Stimulated activated CD4-positive, alpha-beta T cell treated with anti-CD3 and anti-CD28 coated beads, Interleukin-1b, Interleukin-23, amount 100 ng/mL, for 4 hours (primary cell): ENCODE results near the gene AGPS.
"Not testable (repeated sequence)": the region's sequence is repeated elsewhere in the genome, so short reads cannot be mapped to it uniquely, and the experiment has no call there.

Experiments
- DNase-seq, 2 donors: peaks; one replicate each; pipeline ENCODE4 v3.0.0-alpha.2; 2020; ENCODE audit warnings: low read depth in 2 of 2

The AGPS gene

GRCh38 chr2:177385151-177385550, 7.4 kb upstream of the AGPS start:
- DNase-seq, result no peak

- no peak for DNase-seq
Measured at GRCh38 chr2:177391822-177392372, 676 bp upstream of the AGPS start.

- no peak for DNase-seq
Measured at GRCh38 chr2:177393203-177393755, 706 bp downstream of the AGPS start.

DNA sequence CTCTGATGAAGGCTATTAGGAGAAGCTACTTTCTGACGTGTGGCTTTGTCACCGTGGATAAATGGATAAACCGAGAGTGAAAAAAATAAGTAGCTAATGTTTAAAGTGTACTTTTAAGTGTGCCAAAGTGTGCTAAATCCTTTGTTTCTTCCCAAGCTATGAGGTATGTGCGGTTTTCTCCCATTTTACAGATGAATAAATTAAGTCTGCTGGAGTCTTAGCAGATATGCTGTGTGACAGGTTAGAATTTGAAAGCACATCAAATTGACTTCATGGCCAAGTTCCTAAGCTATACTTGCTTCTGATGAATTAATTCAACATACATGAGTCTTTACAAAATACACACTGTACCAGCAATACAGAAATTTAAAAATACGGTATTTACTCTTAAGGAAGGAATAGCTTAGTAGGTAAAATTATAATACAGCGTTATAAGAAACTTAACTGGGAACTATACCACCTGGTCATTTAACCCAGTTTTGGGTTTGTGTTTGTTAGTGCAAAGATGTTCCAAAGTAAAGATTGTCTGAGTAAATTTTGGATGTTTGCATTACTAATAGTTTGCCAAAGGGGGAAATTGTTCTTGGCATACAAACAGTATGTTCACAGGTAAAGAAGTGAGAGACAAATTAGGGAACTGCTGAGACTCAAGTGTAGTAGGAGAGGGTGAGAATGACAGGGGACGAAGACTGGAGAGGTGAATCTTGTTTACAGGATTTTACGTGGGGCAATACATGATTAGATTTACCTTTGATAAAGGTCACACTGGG, 1.4 kb downstream of the AGPS start:
- no peak for DNase-seq

GRCh38 chr2:177394594-177394973, 2.0 kb downstream of the AGPS start:
- no peak for DNase-seq

- no peak for DNase-seq
Measured at GRCh38 chr2:177395351-177396065, 2.9 kb downstream of the AGPS start.

GRCh38 chr2:177396703-177397460, 4.3 kb downstream of the AGPS start:
- DNase-seq, result no peak

DNA sequence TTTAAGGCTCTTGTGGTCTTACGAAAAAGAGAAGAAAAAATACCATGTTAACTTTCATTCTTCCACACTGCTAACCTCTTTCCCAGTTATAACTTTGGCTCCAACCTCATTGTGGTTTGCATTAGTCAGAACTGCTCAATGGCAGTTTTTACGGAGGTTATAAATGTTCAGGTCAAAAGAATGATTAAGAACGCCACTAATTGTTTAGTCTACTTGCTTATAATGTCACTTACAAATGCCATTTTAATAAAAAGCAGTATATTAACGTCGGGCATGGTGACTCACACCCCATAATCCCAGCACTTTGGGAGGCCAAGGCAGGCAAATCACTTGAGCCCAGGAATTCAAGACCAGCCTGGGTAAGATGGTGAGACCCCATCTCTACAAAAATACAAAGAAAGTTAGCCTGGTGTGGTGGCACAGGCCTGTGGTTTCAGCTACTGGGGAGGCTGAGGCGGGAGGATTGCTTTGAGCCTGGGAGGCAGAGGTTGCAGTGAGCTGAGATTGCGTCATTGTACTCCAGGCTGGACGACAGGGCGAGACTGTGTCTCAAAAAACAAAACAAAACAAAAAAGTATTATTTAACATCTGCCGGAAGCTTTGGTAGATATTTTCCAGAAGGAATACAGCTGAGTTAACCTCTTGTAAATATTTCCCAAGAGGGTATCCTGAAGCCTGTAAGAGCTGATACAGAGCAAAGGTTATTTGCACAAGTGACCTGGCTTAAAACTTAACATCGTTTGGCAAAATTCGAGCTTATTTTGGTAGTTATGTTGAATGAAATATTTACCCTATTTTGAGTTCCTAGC, 5.1 kb downstream of the AGPS start:
- no peak for DNase-seq

DNA sequence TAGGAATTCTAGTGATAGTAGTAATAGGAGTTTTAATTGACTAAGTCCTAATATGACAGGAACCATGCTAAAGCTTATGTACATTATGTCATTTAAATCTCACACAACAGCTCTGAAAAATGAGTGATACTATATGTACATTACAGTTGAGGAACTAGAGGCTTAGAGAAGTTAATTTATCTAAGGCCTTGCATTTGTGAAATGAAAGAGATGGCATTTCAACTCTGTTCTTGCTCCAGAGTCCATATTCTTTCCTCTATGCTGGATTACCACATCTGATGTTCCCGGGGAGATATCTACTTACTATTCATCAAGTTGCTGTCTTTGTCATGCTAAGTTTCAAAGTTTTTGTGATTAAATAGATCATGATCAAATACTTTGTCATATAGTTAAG, 5.7 kb downstream of the AGPS start:
- no peak for DNase-seq

DNA sequence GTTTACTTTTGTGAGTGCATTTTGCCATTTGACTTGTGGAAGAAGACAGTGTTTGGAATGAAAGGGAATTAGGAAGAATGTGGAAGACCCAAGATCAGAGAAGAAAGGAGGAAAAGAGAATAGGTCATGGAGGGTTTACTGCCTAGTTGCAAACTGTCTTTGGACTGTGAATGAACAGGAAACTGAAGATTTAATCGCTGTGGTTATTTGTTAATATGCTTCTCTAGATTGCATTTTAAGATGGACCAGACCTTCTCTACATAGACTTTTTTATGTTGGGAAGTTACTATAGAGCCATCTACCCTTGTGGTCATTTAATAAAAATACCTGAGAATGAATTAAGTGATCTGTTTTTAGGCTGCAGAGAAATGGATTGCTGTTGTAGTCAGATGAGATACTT, 6.2 kb downstream of the AGPS start:
- no peak for DNase-seq

- DNase-seq, result no peak
Measured at GRCh38 chr2:177399376-177399775, 6.8 kb downstream of the AGPS start.

- no peak for DNase-seq
Measured at GRCh38 chr2:177400337-177400923, 7.9 kb downstream of the AGPS start.

DNA sequence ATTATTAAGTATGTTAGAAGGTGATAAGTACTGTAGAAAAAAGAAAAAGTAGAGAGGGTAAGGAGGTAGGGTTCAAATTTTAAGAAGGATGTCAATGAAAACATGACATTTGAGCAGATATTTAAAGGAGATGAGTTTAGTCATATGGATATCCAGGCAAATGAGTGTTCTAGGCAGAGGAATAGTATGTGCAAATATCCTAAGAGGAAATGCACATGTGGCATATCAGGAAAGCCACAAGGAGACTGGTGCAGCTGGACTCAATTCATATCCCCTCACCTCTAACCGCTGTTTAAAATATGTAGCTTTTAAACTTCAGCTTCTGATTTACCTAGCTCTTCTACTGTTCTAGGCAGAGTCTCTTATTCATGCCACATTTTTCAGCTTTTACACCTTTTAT, 9.5 kb downstream of the AGPS start:
- no peak for DNase-seq

- no peak for DNase-seq
Measured at GRCh38 chr2:177403838-177404237, 11.3 kb downstream of the AGPS start.

GRCh38 chr2:177404243-177404642, 11.7 kb downstream of the AGPS start:
- DNase-seq, result no peak

DNA sequence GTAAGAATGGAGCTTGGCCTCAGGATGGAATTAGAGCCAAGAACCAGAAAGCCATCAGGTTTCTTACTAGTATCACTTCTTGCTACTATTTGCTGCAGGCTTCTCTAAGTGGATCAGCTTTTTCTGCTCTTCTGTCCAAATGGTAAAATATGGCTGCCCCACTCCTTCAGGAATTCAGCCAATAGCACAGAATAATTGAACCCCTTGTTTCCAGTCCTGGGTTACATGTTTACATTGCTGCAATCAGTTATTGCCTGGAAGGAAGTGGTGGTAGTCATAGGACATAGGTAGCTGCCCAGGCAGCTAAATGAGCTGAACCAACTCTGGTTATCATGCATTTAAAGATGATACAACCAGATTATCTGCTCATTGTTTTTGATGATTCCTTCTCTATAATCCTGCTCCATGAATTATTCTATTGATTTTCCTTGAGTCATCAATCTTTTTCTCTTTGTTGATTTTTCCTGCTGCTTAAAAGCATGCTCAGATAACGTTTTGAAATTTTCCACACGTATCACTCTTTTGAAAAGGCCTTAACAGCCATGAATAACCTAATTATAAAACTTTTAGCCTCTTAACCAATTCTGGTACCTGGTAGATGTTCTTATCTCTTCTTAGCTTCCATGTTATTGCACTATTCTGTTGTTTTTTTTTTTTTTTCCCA, 12.6 kb downstream of the AGPS start:
- no peak for DNase-seq

DNA sequence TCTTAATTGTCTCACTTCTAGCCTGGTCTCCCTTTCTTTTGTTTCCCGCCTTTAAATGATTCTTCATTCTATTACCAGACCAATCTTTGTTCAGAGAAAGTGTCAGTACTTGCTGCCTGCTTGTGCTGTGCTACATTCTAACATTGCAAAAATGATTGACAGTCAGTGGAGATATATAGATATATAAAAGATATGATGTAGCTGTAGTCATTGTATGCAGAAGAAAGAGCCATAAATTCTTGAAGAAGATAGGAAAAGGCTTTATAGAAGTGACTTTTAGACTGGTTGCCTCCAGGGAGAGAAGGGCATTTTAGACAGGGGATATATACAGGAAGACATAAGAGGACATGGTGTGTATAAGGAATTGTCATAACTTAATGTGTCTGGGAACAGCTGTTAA, 13.6 kb downstream of the AGPS start:
- DNase-seq, result no peak

GRCh38 chr2:177407031-177407430, 14.5 kb downstream of the AGPS start:
- no peak for DNase-seq

GRCh38 chr2:177410629-177411028, 18.1 kb downstream of the AGPS start:
- not testable (repeated sequence) for DNase-seq

- DNase-seq, result no peak
Measured at GRCh38 chr2:177413703-177414102, 21.1 kb downstream of the AGPS start.
